HG03469 (cell line): ENCODE results near the gene SVIL.
"Not testable (repeated sequence)": the region's sequence is repeated elsewhere in the genome, so short reads cannot be mapped to it uniquely, and the experiment has no call there.

Source experiments
- ATAC-seq: cut with Tn5 transposase; IDR thresholded peaks from one replicate; pipeline ENCODE4 v1.9.1; 2021; ENCODE audit warnings: mild to moderate bottlenecking, moderate library complexity, moderate number of reproducible peaks; ENCODE audit not compliant: unreplicated experiment

Gene SVIL

DNA sequence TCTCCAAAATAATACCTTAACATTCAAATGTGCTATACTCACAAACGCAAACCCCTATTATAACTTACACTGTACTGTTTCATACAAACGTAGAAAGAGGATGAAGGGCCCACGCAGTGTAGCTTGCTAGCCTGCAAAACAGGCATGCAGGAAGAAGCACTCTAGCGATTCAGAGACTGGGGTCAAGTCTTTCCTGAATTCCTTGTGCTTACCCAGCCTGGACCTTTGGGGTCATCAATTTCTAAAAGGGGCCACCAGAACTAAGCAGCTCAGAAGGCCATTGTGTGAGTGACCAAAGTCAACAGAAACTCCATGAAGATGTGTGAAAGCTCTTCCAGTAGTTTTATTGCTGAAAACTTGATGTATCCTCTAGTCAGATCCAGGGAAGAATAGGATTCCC lies 111.9 kb downstream of the SVIL start:
- no peak for ATAC-seq

DNA sequence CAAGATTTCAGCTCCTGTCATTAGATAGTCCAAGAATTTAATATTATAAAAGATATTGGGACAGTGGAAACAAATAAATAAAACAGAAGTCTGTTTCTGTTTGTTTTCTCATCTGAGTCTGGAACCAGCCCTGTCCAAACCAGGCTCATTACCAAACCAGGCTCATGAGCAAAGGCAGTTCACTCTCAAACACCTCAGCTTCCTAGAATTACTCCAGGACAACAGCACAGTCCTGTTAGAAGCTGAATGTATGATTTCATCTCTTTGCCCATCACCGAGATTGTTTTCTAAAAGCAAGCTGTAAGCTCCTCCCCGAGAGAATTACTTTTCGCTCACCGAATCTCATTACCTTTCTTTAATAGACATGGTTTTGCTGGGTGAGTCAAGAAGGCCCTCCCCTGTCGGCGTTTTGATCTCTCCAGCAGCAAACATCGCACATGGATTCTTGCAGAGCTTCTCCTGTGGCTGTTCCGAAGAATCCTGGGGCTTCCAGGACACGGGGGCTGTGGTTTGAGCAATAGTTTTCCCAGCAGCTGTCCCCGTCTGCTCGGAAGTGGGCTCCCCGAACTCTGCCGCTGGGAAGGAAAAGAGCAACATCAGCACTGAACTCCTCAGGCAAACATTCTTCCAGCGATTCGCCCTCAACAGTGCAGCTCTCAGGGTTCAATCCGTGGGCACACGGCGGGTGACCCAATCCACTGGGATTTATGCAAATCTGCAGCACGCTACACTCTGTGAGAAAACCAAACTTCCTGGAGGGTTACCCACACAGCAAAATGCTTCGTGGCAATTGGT lies 112.5 kb downstream of the SVIL start:
- no peak for ATAC-seq

- ATAC-seq: no peak
Measured at GRCh38 chr10:29519659-29520058, 115.1 kb downstream of the SVIL start.

GRCh38 chr10:29517352-29517923 lies 117.3 kb downstream of the SVIL start:
- no peak for ATAC-seq

GRCh38 chr10:29516309-29516932 lies 118.3 kb downstream of the SVIL start:
- not testable (repeated sequence) for ATAC-seq

- ATAC-seq: not testable (repeated sequence)
Measured at GRCh38 chr10:29515879-29516278, 118.9 kb downstream of the SVIL start.

DNA sequence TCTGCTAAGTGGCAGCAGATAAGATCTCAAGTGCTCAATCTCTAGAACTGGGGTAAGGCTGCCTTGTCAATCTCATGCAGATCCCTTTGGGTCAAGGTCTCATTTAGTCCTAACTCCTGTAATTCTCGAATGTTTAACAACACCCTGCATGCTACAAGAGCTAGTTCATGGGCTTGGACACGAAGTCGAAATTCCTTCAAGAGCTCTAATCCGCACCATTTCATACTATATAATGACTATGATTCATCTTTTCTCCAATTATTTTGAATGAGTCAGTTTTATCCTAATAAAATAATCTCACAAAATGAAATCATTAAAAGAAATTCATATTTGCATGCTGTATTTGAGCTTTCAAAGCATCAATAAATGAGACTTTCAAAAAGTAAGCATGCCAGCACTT lies 119.7 kb downstream of the SVIL start:
- not testable (repeated sequence) for ATAC-seq

- no peak for ATAC-seq
Measured at GRCh38 chr10:29514306-29514705, 120.5 kb downstream of the SVIL start.

DNA sequence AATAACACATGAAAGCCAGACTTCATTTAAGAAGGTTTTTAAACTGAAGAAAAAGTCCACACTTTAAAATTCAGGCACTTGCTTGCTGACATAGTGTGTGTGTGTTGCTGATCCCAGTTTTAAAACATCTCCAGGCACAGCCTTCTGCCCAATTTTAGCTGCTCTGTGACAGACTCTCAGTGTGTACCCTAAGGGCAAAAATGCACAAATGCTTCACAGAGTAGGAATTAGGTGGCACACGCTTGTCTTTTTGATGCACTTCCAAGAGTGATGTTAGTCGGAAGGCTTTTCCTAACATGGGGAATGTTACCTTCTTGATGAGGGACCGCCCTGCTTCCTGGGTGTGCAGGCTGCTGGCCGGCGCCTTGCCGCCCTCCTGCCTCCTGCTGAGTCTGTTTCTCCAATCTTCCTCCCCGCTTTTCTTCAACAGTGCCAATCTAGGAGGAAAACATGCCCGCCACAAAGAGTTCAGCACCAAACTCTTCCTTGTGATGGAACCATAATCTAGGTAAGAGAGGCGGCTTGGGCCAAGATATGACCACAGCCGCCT lies 122.3 kb downstream of the SVIL start:
- no peak for ATAC-seq

- ATAC-seq: not testable (repeated sequence)
Measured at GRCh38 chr10:29511806-29512205, 123.0 kb downstream of the SVIL start.

DNA sequence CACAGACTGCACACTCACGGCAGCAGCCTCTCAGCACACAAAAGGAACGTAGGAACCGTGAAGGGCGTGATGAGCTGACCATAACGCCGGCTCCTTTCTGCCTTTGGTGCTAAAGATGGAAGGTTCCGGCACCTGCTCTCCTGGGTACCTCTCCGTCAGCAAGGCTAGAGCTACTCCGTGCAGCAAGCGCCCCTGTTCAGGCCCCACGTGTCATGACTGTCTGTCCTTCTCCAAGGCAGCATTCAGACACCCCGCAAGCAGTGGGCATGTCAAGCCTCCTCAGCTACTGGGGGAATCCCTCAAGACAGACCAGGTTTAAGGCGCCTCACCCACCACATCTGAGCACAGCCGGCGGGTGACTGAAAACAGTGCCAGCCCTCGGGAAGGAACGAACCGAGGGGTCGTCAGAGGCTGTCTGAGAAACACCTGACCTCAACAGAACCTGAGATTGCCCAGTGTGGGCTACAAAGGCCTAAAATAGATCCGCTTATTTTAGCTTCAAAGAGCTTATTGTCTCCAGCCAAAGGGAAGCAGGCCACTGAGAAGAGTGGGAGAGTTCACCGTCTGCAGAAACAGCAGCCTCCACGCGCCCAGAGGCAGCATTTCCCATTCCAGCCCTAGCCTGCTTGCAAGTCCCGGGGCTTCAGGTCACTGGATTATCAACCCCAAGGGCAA lies 124.2 kb downstream of the SVIL start:
- not testable (repeated sequence) for ATAC-seq

- no peak for ATAC-seq
Measured at GRCh38 chr10:29508554-29509244, 126.1 kb downstream of the SVIL start.

DNA sequence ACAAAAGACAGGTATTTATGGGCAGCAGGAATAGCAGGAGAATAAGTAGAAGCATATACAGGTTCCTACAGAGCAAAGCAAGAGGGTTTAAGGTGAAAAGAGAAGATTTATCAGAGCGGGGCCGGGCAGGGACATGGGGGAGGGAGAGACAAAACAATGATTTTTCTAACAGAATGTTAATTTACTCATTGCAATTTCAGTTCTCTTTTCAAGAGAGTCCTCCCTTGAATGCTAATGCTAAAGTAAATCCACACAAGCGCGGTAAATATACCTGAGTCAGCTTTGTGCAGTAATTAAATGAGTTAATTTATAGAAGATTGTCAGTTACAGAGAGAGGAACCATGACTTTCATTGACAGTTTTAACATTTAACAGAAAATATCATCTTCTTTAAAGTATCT lies 127.0 kb downstream of the SVIL start:
- not testable (repeated sequence) for ATAC-seq

GRCh38 chr10:29506324-29506921 lies 128.3 kb downstream of the SVIL start:
- ATAC-seq: not testable (repeated sequence)

GRCh38 chr10:29502351-29502750 lies 132.4 kb downstream of the SVIL start:
- ATAC-seq: no peak

- ATAC-seq: no peak
Measured at GRCh38 chr10:29501692-29502091, 133.1 kb downstream of the SVIL start.

GRCh38 chr10:29499993-29500537 lies 134.7 kb downstream of the SVIL start:
- ATAC-seq: no peak

DNA sequence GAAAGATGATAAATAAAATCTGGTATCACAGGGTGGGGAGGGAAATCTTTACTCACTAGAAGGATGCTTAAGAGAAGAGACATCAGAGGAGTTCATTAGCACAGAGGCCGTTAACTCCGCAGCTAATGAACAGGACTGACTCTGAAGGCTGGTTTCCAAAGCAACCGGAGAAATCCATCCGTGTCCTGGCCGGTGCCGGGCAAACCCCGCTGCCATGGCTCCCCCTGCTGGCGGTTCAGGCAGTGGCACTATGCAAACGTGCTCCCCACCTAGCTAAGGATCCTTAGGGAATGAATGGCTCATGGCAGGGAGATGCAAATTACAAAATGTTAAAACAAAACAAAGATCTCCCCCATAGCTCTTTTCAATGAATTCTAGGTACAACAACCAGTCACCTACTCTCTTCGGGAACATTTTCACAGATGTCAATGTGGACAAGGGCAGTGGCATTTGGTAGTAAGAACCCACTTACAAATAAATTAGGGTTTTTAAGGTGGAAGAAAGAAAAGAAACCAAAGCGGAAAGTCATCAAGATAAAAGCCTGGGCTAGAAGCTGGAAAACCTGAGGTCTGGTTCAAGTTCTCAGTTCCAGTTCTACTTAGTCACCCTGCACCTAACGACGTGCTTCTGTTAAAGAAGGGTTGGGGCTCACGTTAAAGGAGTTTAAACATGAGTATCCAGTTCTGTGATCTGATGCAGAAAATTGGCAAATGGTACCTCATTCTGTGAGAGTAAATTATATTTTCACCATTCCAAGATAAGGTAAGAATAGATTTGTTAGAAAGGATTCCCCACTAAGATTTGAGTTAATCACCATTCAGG lies 138.2 kb downstream of the SVIL start:
- ATAC-seq: peak; percentile 50

DNA sequence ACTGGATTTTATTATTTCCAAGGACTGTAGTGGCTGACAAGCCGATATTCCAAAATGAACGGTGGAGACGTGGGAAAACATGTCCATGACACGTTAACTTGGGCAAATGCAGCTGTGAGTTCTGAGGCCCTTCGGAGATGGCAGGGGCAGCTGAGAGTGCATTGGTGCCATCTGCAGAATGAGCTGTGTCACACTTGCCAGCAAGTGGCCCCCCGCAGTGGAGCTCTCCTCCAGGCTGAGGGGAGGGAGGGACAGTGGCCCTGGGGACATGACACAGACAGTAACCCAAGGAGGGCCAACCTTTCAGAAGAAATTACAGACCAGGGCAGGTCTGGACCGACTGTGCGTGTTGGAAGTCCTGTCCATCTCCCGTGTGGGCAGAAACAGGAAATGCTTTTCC lies 139.4 kb downstream of the SVIL start:
- ATAC-seq: no peak
